ENCODE measurements around the gene RFT1. TPM values are rescaled to one million over a fixed set of nuclear protein-coding genes. Genes with fewer than 3 reads are reported as not detected.

The RFT1 gene
- total and polyA plus RNA-seq, 2 of the 13 experiments (the other 11 are each of a cell fraction or from before 2014, with no cell fraction given), result 23.2 to 37.0 TPM

DNA sequence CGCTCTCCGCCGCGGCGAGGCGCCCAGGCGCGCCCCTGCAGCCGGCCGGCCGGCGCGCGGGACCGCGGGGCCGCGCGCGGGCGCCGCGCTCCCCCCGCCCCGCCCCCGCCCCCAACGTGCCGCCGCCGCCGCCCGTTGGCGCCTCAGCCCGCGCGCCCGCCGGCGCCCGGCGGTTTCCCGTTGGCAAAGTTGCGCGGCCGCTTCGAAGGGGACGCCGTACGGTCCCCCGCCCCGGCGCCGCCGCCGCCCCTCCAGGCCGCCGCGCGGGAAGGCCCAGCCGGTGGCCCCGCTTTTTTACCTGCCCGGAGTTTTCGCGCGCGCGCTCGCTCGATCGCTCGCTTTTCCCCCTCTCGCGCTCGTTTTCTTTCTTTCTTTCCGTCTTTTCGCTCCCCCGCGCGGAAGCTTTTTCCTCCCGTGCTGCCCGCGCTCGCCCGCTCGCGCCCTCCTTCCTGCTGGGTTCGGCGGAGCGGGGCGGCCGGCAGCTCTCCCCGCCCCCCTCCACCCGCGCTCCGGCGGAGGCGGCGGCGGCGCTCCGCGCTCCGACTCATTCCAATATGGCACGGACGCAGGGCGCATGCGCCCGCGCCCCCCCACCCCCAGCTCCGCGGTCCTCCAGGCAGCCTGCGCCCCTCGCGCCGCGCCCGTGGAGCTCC lies 84.6 kb downstream of the RFT1 start, which contains the start of gene SFMBT1:
Gene SFMBT1 (minus strand): TSS at position 556 of the 653 bp plus-strand sequence. CDS start 76,945 bp downstream, outside the sequence.
- peak within 1 kb of the TSS; percentile 75 to 91 (median 90) for H3K4me3 ChIP-seq (replicated peaks in 1 of 3; ENCODE audit: insufficient read depth in 1 of 3, low read depth in 2 of 3, low read length in 3 of 3)
- WGBS (ENCODE audit: low lambda C conversion rate), result 3% methylated on average over 32 of the region's 117 CpGs
- H3K4me2 ChIP-seq (ENCODE audit: low read depth, low read length), result peak within 1 kb of the TSS; percentile 90
- peak; percentile 41 for ATAC-seq
- no peaks in the 10 kb centered on the region; a peak in 1 of 5 replicates for H3K27me3 ChIP-seq (ENCODE audit: control insufficient read depth in 1 of 2, insufficient read depth in 2 of 2, low read length in 2 of 2)
- CTCF ChIA-PET (ENCODE audit: low intra/inter-chr PET ratio, low total read pairs), result no interaction called here
- H2AFZ ChIP-seq (ENCODE audit: low read length), result no peak within 1 kb of the TSS
- POLR2A ChIA-PET, result interaction anchor here (0.9 to 1.4 kb wide), 4 partner anchors 11 to 96 kb away, joined by 3 to 5 read pairs (median 4); no protein-coding TSS in a partner anchor
- peaks cover 8% of the 10 kb centered on the region for H4K20me1 ChIP-seq (ENCODE audit: insufficient read depth, low read length)
- intact Hi-C loops (cut with micrococcal nuclease; ENCODE audit: unreplicated experiment) (no loop called here), in situ Hi-C loops (cut with HindIII; ENCODE audit: extremely low pct_ligation_motif_present, low pct_unique_long_range_greater_than_20kb) (no loop called here)
- FAIRE-seq, result no peak
- H3K4me1 ChIP-seq (ENCODE audit: insufficient read depth, low read length), result peaks cover 55% of the 10 kb centered on the region
- BruUV-seq (replicated peaks), result no TSS peak
- peak within 1 kb of the TSS; percentile 89 for H3K27ac ChIP-seq (ENCODE audit: extremely low read length, insufficient read depth, low read length)
- H3K9me3 ChIP-seq (ENCODE audit: low read length), result no peaks in the 10 kb centered on the region
- peak within 1 kb of the TSS; percentile 76 for H3K9ac ChIP-seq (ENCODE audit: insufficient read depth, low read depth, low read length)
- H3K36me3 ChIP-seq (replicated peaks in 1 of 2; ENCODE audit: control insufficient read depth in 1 of 2, insufficient read depth in 2 of 2, low read length in 2 of 2), result no peaks in the 10 kb centered on the region
- peaks cover 36% of the 10 kb centered on the region for H3K79me2 ChIP-seq (ENCODE audit: insufficient read depth, low read length)
- DNase-seq (ENCODE audit: low spot score), result no peak
- TF ChIP-seq ZNF510 (CRISPR knock-in tag; IDR thresholded peaks at IDR 0.05; ENCODE audit: low read depth) (no peak), PAF1 (CRISPR knock-in tag; IDR thresholded peaks at IDR 0.05) (no peak), SMAD9 (CRISPR knock-in tag; IDR thresholded peaks at IDR 0.05) (no peak), ZNF382 (CRISPR knock-in tag; IDR thresholded peaks at IDR 0.05; ENCODE audit: borderline replicate concordance) (no peak), SALL1 (CRISPR knock-in tag; IDR thresholded peaks at IDR 0.05) (peak; percentile 32), BHLHE40 (IDR thresholded peaks at IDR 0.05; ENCODE audit: low read length) (no peak), FLYWCH1 (CRISPR knock-in tag; IDR thresholded peaks at IDR 0.05) (no peak), NCOA2 (CRISPR knock-in tag; IDR thresholded peaks at IDR 0.05) (peak; percentile 12; the same call in 1 of the 2 replicates), PHF8 (CRISPR knock-in tag; IDR thresholded peaks at IDR 0.05) (peak; percentile 73), SMAD3 (CRISPR knock-in tag; IDR thresholded peaks at IDR 0.05) (no peak), GFI1 (CRISPR knock-in tag; IDR thresholded peaks at IDR 0.05; ENCODE audit: borderline replicate concordance) (no peak), TBX2 (CRISPR knock-in tag; IDR thresholded peaks at IDR 0.05; ENCODE audit: borderline replicate concordance) (no peak), ZNF263 (CRISPR knock-in tag; IDR thresholded peaks at IDR 0.05) (peak; percentile 90), FOXA3 (CRISPR knock-in tag; IDR thresholded peaks at IDR 0.05) (no peak)
- TF ChIP-seq, protein P1, sequence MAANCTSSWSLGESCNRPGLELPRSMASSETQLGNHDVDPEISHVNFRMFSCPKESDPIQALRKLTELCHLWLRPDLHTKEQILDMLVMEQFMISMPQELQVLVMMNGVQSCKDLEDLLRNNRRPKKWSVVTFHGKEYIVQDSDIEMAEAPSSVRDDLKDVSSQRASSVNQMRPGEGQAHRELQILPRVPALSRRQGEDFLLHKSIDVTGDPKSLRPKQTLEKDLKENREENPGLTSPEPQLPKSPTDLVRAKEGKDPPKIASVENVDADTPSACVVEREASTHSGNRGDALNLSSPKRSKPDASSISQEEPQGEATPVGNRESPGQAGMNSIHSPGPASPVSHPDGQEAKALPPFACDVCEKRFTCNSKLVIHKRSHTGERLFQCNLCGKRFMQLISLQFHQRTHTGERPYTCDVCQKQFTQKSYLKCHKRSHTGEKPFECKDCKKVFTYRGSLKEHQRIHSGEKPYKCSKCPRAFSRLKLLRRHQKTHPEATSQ (CRISPR knock-in tag; IDR thresholded peaks at IDR 0.05; ENCODE audit: borderline replicate concordance), result no peak
- TF ChIP-seq, protein P2, sequence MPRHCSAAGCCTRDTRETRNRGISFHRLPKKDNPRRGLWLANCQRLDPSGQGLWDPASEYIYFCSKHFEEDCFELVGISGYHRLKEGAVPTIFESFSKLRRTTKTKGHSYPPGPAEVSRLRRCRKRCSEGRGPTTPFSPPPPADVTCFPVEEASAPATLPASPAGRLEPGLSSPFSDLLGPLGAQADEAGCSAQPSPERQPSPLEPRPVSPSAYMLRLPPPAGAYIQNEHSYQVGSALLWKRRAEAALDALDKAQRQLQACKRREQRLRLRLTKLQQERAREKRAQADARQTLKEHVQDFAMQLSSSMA (CRISPR knock-in tag; IDR thresholded peaks at IDR 0.05), result no peak
- TF ChIP-seq, protein P3, sequence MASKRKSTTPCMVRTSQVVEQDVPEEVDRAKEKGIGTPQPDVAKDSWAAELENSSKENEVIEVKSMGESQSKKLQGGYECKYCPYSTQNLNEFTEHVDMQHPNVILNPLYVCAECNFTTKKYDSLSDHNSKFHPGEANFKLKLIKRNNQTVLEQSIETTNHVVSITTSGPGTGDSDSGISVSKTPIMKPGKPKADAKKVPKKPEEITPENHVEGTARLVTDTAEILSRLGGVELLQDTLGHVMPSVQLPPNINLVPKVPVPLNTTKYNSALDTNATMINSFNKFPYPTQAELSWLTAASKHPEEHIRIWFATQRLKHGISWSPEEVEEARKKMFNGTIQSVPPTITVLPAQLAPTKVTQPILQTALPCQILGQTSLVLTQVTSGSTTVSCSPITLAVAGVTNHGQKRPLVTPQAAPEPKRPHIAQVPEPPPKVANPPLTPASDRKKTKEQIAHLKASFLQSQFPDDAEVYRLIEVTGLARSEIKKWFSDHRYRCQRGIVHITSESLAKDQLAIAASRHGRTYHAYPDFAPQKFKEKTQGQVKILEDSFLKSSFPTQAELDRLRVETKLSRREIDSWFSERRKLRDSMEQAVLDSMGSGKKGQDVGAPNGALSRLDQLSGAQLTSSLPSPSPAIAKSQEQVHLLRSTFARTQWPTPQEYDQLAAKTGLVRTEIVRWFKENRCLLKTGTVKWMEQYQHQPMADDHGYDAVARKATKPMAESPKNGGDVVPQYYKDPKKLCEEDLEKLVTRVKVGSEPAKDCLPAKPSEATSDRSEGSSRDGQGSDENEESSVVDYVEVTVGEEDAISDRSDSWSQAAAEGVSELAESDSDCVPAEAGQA (IDR thresholded peaks at IDR 0.05; ENCODE audit: low read depth), result no peak
- TF ChIP-seq, protein P3 (CRISPR knock-in tag; IDR thresholded peaks at IDR 0.05; ENCODE audit: borderline replicate concordance), result no peak
